Stimulated activated CD4-positive, alpha-beta T cell treated with anti-CD3 and anti-CD28 coated beads, Interleukin-2, amount 100 ng/mL, for 24 hours (primary cell): Measurements from ENCODE around the gene CD82.

Source experiments
- DNase-seq, 2 donors: peaks; one replicate each; pipeline ENCODE4 v3.0.0-alpha.2; 2020

CD82 gene

GRCh38 chr11:44561964-44562734 lies 3.3 kb upstream of the CD82 start:
- DNase-seq = no peak

DNA sequence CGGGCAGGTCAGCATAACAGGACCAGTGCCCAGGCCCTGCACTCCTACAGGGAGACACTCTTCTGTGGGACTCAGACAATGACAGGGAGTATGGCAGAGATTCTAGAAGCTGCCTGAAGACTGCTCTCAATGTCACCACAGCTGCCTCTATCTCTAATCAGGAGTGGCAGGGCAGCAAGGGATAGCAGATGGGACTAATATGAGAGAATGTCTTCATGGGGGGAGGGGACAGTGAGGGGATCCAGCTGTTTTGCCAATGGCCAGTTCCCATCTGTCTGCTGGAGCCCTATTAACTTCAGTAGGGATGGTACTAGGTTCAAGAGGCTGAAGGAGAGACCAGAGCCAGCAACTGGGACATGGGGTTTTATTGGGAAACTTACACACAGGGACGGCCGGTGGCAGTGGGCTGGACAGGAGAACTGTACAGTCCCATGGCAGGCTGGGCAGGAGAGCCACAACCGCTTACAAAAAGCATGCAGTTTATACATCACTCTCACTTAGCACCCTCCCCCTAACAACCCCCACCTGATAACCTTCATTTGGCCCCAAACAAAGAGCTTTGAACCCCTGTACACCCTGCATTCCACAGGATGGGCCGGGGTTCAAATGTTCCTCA lies 2.5 kb upstream of the CD82 start:
- no peak for DNase-seq

- DNase-seq = no peak
These were observed 1.8 kb upstream of the CD82 start for GRCh38 chr11:44563711-44564110.

- DNase-seq = no peak
These were observed 1.3 kb upstream of the CD82 start for GRCh38 chr11:44564166-44564565.

DNA sequence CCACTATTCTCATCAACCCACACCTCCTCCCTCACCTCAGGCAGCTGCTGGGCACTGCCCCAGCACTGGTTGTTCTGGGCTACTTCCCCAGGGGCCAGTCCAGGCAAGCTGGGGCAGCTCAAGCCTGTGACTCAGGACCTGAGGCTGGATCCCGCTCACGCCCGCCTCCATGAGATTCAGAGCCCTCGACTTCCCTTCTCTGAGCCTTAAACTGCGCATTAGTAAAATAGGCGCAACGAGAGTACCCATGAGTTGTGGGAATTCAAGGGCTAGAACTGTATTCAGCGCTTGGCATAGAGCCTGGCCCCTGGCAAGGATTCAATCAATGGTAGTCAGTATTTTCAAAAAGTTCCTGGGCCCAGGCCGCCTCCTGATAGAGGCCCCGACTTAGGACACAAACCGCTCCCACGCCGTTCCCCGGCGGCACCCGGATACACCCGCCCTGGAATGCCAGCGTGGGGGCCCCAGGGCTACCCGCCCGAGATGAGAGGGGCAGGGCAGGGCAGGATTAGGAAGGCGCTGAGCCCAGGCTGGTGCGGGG lies 723 bp upstream of the CD82 start:
- DNase-seq = no peak

- no peak for DNase-seq
These were observed 788 bp downstream of the CD82 start for GRCh38 chr11:44565953-44566949.

- DNase-seq = peak; percentile 50 to 58
These were observed 1.8 kb downstream of the CD82 start for GRCh38 chr11:44566952-44567875.

- DNase-seq = no peak
These were observed 2.4 kb downstream of the CD82 start for GRCh38 chr11:44567876-44568256.

GRCh38 chr11:44568331-44568657 lies 2.8 kb downstream of the CD82 start:
- no peak for DNase-seq

GRCh38 chr11:44568658-44569473 lies 3.4 kb downstream of the CD82 start:
- peak; percentile 89 to 92 for DNase-seq

GRCh38 chr11:44570411-44571155 lies 5.1 kb downstream of the CD82 start:
- DNase-seq = no peak

- no peak for DNase-seq
These were observed 6.4 kb downstream of the CD82 start for GRCh38 chr11:44571871-44572270.

DNA sequence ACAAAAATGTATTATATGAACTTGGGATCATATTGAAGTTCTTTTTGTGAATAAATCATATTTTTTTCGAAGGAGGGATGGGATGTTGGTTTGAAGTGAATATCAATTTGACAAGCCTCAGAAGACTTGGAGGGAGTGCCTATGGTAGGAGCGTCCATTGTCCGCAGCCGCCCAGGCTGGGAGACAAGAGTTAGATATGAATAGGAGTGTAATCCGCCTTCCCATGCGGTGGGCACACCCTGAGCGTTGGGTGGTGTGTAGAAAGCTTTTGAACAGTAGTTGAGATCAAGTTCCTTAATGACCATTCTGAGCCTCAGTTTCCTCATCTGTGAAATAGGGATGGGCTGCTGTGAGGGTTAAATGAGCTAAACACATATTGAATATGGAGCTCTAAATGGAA lies 7.0 kb downstream of the CD82 start:
- DNase-seq = no peak

- peak; percentile 44 to 57 for DNase-seq
These were observed 7.4 kb downstream of the CD82 start for GRCh38 chr11:44572884-44573283.

DNA sequence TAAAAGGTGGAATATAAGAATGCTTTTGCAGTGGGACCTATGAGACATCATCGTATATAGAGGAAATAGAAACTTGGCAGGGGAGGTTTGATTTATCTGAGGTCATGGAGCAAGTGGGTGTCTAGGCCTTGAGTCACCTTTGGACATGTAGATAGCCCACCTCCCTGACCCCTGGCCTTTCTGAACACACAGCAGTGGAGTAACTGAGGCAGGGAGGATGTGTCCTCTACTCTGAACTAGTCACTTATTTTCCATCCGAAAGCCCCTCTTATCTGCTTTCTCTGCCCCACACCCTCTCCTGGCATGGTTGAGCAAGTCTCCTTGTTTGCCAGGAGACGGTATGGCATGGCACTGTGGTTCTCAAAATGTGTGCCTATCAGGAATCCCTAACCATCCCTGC lies 7.9 kb downstream of the CD82 start:
- DNase-seq = no peak

- DNase-seq = peak; percentile 44 to 53
These were observed 9.3 kb downstream of the CD82 start for GRCh38 chr11:44574610-44575287.

- peak; percentile 72 to 73 for DNase-seq
These were observed 9.8 kb downstream of the CD82 start for GRCh38 chr11:44575288-44575672.

DNA sequence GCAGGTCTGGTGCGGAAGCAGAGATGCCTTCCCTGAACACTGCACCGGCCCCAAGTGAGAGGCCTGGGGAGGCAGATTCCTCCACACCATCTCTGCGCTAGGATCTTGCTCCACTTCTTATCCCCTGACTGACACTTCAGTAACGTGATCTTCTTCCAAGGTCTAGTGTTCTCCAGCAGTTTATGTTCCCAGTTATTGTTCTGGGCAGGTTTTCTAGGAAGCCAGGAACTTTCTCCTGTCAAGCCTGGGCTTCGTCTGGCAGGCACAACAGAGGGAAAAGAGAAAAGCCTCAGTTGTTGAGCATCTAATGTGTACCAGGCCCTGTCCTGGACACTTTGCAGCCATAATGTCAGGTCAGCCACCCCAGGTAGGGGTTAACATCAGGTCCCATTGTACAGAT lies 10.5 kb downstream of the CD82 start:
- DNase-seq = no peak

GRCh38 chr11:44576656-44577055 lies 11.2 kb downstream of the CD82 start:
- DNase-seq = no peak
